ENCODE measurements around the gene IL21. TPM values are rescaled to one million over a fixed set of nuclear protein-coding genes. Genes with fewer than 3 reads are reported as not detected.

Gene IL21
- total and polyA plus RNA-seq, 2 of the 13 experiments (the other 11 are each of a cell fraction or from before 2014, with no cell fraction given): not detected

DNA sequence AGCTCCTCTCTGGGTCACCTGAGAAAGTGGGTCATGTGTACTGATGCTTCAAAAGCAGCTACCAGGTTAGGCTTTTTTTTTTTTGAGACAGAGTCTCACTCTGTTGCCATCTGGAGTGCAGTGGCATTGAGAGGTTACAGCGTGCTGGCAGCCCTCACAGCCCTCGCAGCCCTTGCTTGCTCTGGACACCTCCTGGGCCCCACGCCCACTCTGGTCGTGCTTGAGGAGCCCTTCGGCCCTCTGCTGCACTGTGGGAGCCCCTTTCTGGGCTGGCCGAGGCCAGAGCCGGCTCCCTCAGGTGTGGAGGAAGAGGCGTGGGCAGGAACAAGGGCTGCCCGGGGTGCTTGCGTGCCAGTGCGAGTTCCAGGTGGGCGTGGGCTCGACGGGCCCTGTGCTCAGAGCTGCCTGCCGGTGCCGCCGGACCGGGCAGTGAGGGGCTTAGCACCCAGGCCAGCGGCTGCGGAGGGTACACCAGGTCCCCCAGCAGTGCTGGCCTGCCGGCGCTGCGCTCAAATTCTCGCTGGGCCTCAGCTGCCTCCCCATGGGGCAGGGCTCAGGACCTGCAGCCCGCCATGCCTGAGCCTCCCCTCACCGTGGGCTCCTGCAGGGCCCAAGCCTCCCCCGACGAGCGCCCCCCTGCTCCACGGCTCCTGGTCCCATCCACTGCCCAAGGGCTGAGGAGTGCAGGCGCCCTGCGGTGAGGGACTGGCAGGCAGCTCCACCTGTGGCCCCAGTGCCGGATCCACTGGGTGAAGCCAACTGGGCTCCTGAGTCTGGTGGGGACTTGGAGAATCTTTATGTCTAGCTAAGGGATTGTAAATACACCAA lies 49.3 kb upstream of the IL21 start:
- Histone ChIP-seq H3K4me1 (ENCODE audit: insufficient read depth, low read length) (peaks cover 13% of the 10 kb centered on the region), H3K27me3 (ENCODE audit: control insufficient read depth in 1 of 2, insufficient read depth in 2 of 2, low read length in 2 of 2) (peaks cover 1 to 15% of the 10 kb centered on the region in 2 experiments; a peak in 3 of 5 replicates), H4K20me1 (ENCODE audit: insufficient read depth, low read length) (no peaks in the 10 kb centered on the region), H3K4me2 (ENCODE audit: low read depth, low read length) (no peak overlapping the region), H3K27ac (ENCODE audit: extremely low read length, insufficient read depth, low read length) (no peak overlapping the region), H2AFZ (ENCODE audit: low read length) (no peak overlapping the region), H3K36me3 (replicated peaks in 1 of 2; ENCODE audit: control insufficient read depth in 1 of 2, insufficient read depth in 2 of 2, low read length in 2 of 2) (no peaks in the 10 kb centered on the region), H3K79me2 (ENCODE audit: insufficient read depth, low read length) (no peaks in the 10 kb centered on the region), H3K9ac (ENCODE audit: insufficient read depth, low read depth, low read length) (no peak overlapping the region), H3K9me3 (ENCODE audit: low read length) (no peaks in the 10 kb centered on the region), H3K4me3 (replicated peaks in 1 of 3; ENCODE audit: insufficient read depth in 1 of 3, low read depth in 2 of 3, low read length in 3 of 3) (no peak overlapping the region)
- FAIRE-seq (no peak), ATAC-seq (no peak; the same call in 2 of the 3 replicates), DNase-seq (ENCODE audit: low spot score) (no peak)
- in situ Hi-C loops (cut with HindIII; ENCODE audit: extremely low pct_ligation_motif_present, low pct_unique_long_range_greater_than_20kb): no loop called here
- WGBS (ENCODE audit: low lambda C conversion rate): 41% methylated on average over 12 of the region's 33 CpGs
- ChIA-PET POLR2A (no interaction called here), CTCF (ENCODE audit: low intra/inter-chr PET ratio, low total read pairs) (no interaction called here)
- no TSS peak for BruUV-seq (replicated peaks)
- intact Hi-C loops (cut with micrococcal nuclease; ENCODE audit: unreplicated experiment): no loop called here
- no peak for TF ChIP-seq SYNCRIP (IDR thresholded peaks at IDR 0.05; ENCODE audit: insufficient read depth, low read depth, low read length)
- no peak for TF ChIP-seq ZNF790 (CRISPR knock-in tag; IDR thresholded peaks at IDR 0.05; ENCODE audit: borderline replicate concordance)
- no peak for TF ChIP-seq ZNF256 (CRISPR knock-in tag; conservative IDR thresholded peaks at IDR 0.05)
- no peak for TF ChIP-seq ZNF441 (CRISPR knock-in tag; IDR thresholded peaks at IDR 0.05; ENCODE audit: borderline replicate concordance)
- no peak for TF ChIP-seq EED (CRISPR knock-in tag; IDR thresholded peaks at IDR 0.05)
- no peak for TF ChIP-seq HNF4A (CRISPR knock-in tag; IDR thresholded peaks at IDR 0.05)
- TF ChIP-seq ESRRA (CRISPR knock-in tag; IDR thresholded peaks at IDR 0.05; ENCODE audit: low read depth): no peak
- TF ChIP-seq, protein P1, sequence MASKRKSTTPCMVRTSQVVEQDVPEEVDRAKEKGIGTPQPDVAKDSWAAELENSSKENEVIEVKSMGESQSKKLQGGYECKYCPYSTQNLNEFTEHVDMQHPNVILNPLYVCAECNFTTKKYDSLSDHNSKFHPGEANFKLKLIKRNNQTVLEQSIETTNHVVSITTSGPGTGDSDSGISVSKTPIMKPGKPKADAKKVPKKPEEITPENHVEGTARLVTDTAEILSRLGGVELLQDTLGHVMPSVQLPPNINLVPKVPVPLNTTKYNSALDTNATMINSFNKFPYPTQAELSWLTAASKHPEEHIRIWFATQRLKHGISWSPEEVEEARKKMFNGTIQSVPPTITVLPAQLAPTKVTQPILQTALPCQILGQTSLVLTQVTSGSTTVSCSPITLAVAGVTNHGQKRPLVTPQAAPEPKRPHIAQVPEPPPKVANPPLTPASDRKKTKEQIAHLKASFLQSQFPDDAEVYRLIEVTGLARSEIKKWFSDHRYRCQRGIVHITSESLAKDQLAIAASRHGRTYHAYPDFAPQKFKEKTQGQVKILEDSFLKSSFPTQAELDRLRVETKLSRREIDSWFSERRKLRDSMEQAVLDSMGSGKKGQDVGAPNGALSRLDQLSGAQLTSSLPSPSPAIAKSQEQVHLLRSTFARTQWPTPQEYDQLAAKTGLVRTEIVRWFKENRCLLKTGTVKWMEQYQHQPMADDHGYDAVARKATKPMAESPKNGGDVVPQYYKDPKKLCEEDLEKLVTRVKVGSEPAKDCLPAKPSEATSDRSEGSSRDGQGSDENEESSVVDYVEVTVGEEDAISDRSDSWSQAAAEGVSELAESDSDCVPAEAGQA (IDR thresholded peaks at IDR 0.05; ENCODE audit: low read depth): no peak
- TF ChIP-seq, protein P1 (CRISPR knock-in tag; IDR thresholded peaks at IDR 0.05; ENCODE audit: borderline replicate concordance): no peak
- no peak for TF ChIP-seq POGZ (CRISPR knock-in tag; IDR thresholded peaks at IDR 0.05)
- TF ChIP-seq ZNF207 (IDR thresholded peaks at IDR 0.05; ENCODE audit: borderline replicate concordance): no peak
- no peak for TF ChIP-seq ZNF569 (CRISPR knock-in tag; IDR thresholded peaks at IDR 0.05; ENCODE audit: borderline replicate concordance)
- no peak for TF ChIP-seq ZFP41 (CRISPR knock-in tag; IDR thresholded peaks at IDR 0.05; ENCODE audit: borderline replicate concordance)
- no peak for TF ChIP-seq CAMTA2 (CRISPR knock-in tag; IDR thresholded peaks at IDR 0.05; ENCODE audit: borderline replicate concordance)
- TF ChIP-seq, protein P2, sequence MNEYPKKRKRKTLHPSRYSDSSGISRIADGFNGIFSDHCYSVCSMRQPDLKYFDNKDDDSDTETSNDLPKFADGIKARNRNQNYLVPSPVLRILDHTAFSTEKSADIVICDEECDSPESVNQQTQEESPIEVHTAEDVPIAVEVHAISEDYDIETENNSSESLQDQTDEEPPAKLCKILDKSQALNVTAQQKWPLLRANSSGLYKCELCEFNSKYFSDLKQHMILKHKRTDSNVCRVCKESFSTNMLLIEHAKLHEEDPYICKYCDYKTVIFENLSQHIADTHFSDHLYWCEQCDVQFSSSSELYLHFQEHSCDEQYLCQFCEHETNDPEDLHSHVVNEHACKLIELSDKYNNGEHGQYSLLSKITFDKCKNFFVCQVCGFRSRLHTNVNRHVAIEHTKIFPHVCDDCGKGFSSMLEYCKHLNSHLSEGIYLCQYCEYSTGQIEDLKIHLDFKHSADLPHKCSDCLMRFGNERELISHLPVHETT (CRISPR knock-in tag; conservative IDR thresholded peaks at IDR 0.05): no peak
- TF ChIP-seq RXRA (CRISPR knock-in tag; IDR thresholded peaks at IDR 0.05): no peak
- TF ChIP-seq ZNF251 (CRISPR knock-in tag; IDR thresholded peaks at IDR 0.05): no peak
- no peak for TF ChIP-seq ZNF460 (CRISPR knock-in tag; IDR thresholded peaks at IDR 0.05; ENCODE audit: borderline replicate concordance)
- TF ChIP-seq ZNF33A (CRISPR knock-in tag; IDR thresholded peaks at IDR 0.05; ENCODE audit: borderline replicate concordance): no peak
